ENCODE measurements around the gene ANAPC13. TPM values are rescaled to one million over a fixed set of nuclear protein-coding genes. Genes with fewer than 3 reads are reported as not detected.

ANAPC13 gene
- total RNA-seq, 1 donor from 2014 or later = 58.1 TPM

- H3K36me3 ChIP-seq = peaks cover 19% of the 10 kb centered on the region
- H3K27me3 ChIP-seq = no peaks in the 10 kb centered on the region
- no peak overlapping the region for H3K27ac ChIP-seq
- ATAC-seq (peak; percentile 84), DNase-seq (no peak)
- no peak overlapping the region for H3K4me3 ChIP-seq
- peak; percentile 83 for TF ChIP-seq CTCF (IDR thresholded peaks at IDR 0.05)
- intact Hi-C loops (cut with DNase I) = loop anchor here (5.0 kb wide), 1 partner anchor 162 kb away; no protein-coding TSS in a partner anchor
- H3K9me3 ChIP-seq = no peaks in the 10 kb centered on the region
- peaks cover 27% of the 10 kb centered on the region for H3K4me1 ChIP-seq
Observed at GRCh38 chr3:134473868-134474546, 11.8 kb downstream of the ANAPC13 start.

- H3K9me3 ChIP-seq = no peaks in the 10 kb centered on the region
- no peak for ATAC-seq
- H3K27ac ChIP-seq = no peak overlapping the region
- intact Hi-C loops (cut with DNase I) = loop anchor here (5.0 kb wide), 1 partner anchor 161 kb away; no protein-coding TSS in a partner anchor
- H3K27me3 ChIP-seq = no peaks in the 10 kb centered on the region
- peaks cover 7% of the 10 kb centered on the region for H3K36me3 ChIP-seq
- DNase-seq = no peak
- H3K4me3 ChIP-seq = no peak overlapping the region
- TF ChIP-seq CTCF (IDR thresholded peaks at IDR 0.05) = no peak
- peaks cover 26% of the 10 kb centered on the region for H3K4me1 ChIP-seq
Observed at GRCh38 chr3:134472831-134473230, 13.0 kb downstream of the ANAPC13 start.

- Histone ChIP-seq H3K27ac (no peak overlapping the region), H3K36me3 (no peaks in the 10 kb centered on the region), H3K9me3 (no peaks in the 10 kb centered on the region), H3K4me3 (no peak overlapping the region), H3K4me1 (peaks cover 15% of the 10 kb centered on the region), H3K27me3 (no peaks in the 10 kb centered on the region)
- DNase-seq = no peak
- TF ChIP-seq CTCF (IDR thresholded peaks at IDR 0.05) = no peak
- intact Hi-C loops (cut with DNase I) = loop anchor here (5.0 kb wide), 1 partner anchor 159 kb away; no protein-coding TSS in a partner anchor
- ATAC-seq = no peak
Observed at GRCh38 chr3:134471521-134472193, 14.1 kb downstream of the ANAPC13 start.

- TF ChIP-seq CTCF (IDR thresholded peaks at IDR 0.05) = no peak
- Histone ChIP-seq H3K27ac (no peak overlapping the region), H3K4me3 (no peak overlapping the region), H3K36me3 (no peaks in the 10 kb centered on the region), H3K4me1 (peaks cover 7% of the 10 kb centered on the region), H3K9me3 (no peaks in the 10 kb centered on the region), H3K27me3 (no peaks in the 10 kb centered on the region)
- ATAC-seq (no peak), DNase-seq (no peak)
- intact Hi-C loops (cut with DNase I) = loop anchor here (10.0 kb wide), 1 partner anchor 94 kb away; the partner anchor contains the start of gene AMOTL2
Observed at GRCh38 chr3:134468519-134468918, 17.3 kb downstream of the ANAPC13 start.

- H3K4me1 ChIP-seq = peaks cover 23% of the 10 kb centered on the region
- intact Hi-C loops (cut with DNase I) = loop anchor here (10.0 kb wide), 1 partner anchor 92 kb away; the partner anchor contains the start of gene AMOTL2
- no peaks in the 10 kb centered on the region for H3K36me3 ChIP-seq
- no peaks in the 10 kb centered on the region for H3K9me3 ChIP-seq
- no peak for TF ChIP-seq CTCF (IDR thresholded peaks at IDR 0.05)
- DNase-seq (no peak), ATAC-seq (no peak)
- H3K27me3 ChIP-seq = no peaks in the 10 kb centered on the region
- no peak overlapping the region for H3K4me3 ChIP-seq
- H3K27ac ChIP-seq = no peak overlapping the region
Observed at GRCh38 chr3:134466331-134466730, 19.5 kb downstream of the ANAPC13 start.

All from upper lobe of right lung (tissue), 1 donor.